Liver (tissue), 9 donors: ENCODE data around the gene GINM1. TPM values are rescaled to one million over a fixed set of nuclear protein-coding genes. Genes with fewer than 3 reads are reported as not detected.

ENCODE experiments used
- DNase-seq: peaks from one replicate; pipeline ENCODE4 v3.0.0-alpha.2; 2017; ENCODE audit warnings: low spot score
- H3K27ac ChIP-seq, 2 donors: one replicate each; pipeline ENCODE4 v1.7.0; 2013; ENCODE audit warnings: inconsistent platforms in 2 of 2, low read length in 2 of 2, control low read depth in 1 of 2, low read depth in 1 of 2, mild to moderate bottlenecking in 1 of 2
- H3K27me3 ChIP-seq, 4 donors: one replicate each; pipeline versions ENCODE4 v1.6.1 to v1.7.0; 2013; ENCODE audit warnings: low read length in 3 of 4, inconsistent platforms in 1 of 4, mild to moderate bottlenecking in 1 of 4, moderate library complexity in 1 of 4; ENCODE audit not compliant: control insufficient read depth in 4 of 4, insufficient read depth in 4 of 4
- H3K36me3 ChIP-seq, 4 donors: one replicate each; pipeline versions ENCODE4 v1.6.1 to v1.7.0; 2013; ENCODE audit warnings: low read length in 3 of 4, mild to moderate bottlenecking in 3 of 4, low read depth in 1 of 4, moderate library complexity in 1 of 4; ENCODE audit not compliant: control insufficient read depth in 4 of 4, insufficient read depth in 3 of 4
- H3K4me1 ChIP-seq, 4 donors: one replicate each; pipeline versions ENCODE4 v1.6.1 to v1.7.0; 2013; ENCODE audit warnings: low read length in 3 of 4, mild to moderate bottlenecking in 3 of 4, moderate library complexity in 1 of 4; ENCODE audit not compliant: control insufficient read depth in 4 of 4, insufficient read depth in 4 of 4
- H3K4me3 ChIP-seq, 3 donors: one replicate each; pipeline versions ENCODE4 v1.6.1 to v1.7.0; 2013; ENCODE audit warnings: low read length in 3 of 3, control low read depth in 1 of 3, low read depth in 1 of 3, mild to moderate bottlenecking in 1 of 3
- H3K9ac ChIP-seq, 2 donors: one replicate each; pipeline ENCODE4 v1.7.0; 2013; ENCODE audit warnings: low read length in 2 of 2, mild to moderate bottlenecking in 2 of 2, moderate library complexity in 2 of 2, control low read depth in 1 of 2, low read depth in 1 of 2
- H3K9me3 ChIP-seq, 4 donors: one replicate each; pipeline versions ENCODE4 v1.6.1 to v1.7.0; 2013; ENCODE audit warnings: low read length in 3 of 4; ENCODE audit not compliant: control insufficient read depth in 4 of 4
- EGR1 ChIP-seq, 2 donors: IDR thresholded peaks; 2 replicates each; pipeline ENCODE4 v1.6.1; 2016 to 2018; ENCODE audit warnings: antibody characterized with exemption in 2 of 2, low read depth in 2 of 2
- GABPA ChIP-seq, 2 donors: IDR thresholded peaks in 1 of 2; conservative IDR thresholded peaks in 1 of 2; 2 replicates each; pipeline ENCODE4 v1.6.1; 2016; ENCODE audit warnings: antibody characterized with exemption in 2 of 2, mild to moderate bottlenecking in 1 of 2, moderate library complexity in 1 of 2
- HNF4A ChIP-seq, 2 donors: conservative IDR thresholded peaks; 2 replicates each; pipeline ENCODE4 v1.6.1; 2016; ENCODE audit warnings: antibody characterized with exemption in 2 of 2, mild to moderate bottlenecking in 2 of 2
- JUND ChIP-seq, 2 donors: IDR thresholded peaks; 2 replicates each; pipeline ENCODE4 v1.6.1; 2016; ENCODE audit warnings: antibody characterized with exemption in 2 of 2
- RAD21 ChIP-seq, 2 donors: IDR thresholded peaks; 2 replicates each; pipeline ENCODE4 v1.6.1; 2016; ENCODE audit warnings: antibody characterized with exemption in 2 of 2, mild to moderate bottlenecking in 2 of 2
- RXRA ChIP-seq, 2 donors: IDR thresholded peaks; 2 replicates each; pipeline ENCODE4 v1.6.1; 2017 to 2018; ENCODE audit warnings: antibody characterized with exemption in 2 of 2, mild to moderate bottlenecking in 1 of 2
- TAF1 ChIP-seq: conservative IDR thresholded peaks from 2 replicates; pipeline ENCODE4 v1.6.1; 2016; ENCODE audit warnings: antibody characterized with exemption, mild to moderate bottlenecking
- YY1 ChIP-seq: IDR thresholded peaks from 2 replicates; pipeline ENCODE4 v1.6.1; 2016; ENCODE audit warnings: antibody characterized with exemption, mild to moderate bottlenecking
- WGBS: extraction: QIAGEN DNeasy Blood & Tissue Kit; methylation state at CpG from one replicate; pipeline ENCODE4 v1.1.7; 2013; 5-methylcytosine and 5-hydroxymethylcytosine counted together
- polyA plus RNA-seq, 2 donors: library from polyadenylated mRNA; stranded (reverse) in 1 of 2; unstranded in 1 of 2; fragments of 200-250 nt in 1 of 2; fragments of >200 nt in 1 of 2; fragmentation: Nextera tagmentation in 1 of 2; extraction: Ambion mirVana in 1 of 2; gene quantifications; one replicate each; pipeline versions ENCODE4 v1.2.1 to v1.2.3, GENCODE V29; 2013 to 2015
- total RNA-seq, 2 donors: library from RNA; depleted of rRNA; stranded (reverse); fragments of >200 nt; gene quantifications; one replicate each; pipeline ENCODE4 v1.2.3, GENCODE V29; 2014
- TF ChIP-seq, protein P1 (sequence below): IDR thresholded peaks from 2 replicates; pipeline ENCODE4 v1.6.1; 2016; ENCODE audit warnings: antibody characterized with exemption, mild to moderate bottlenecking
- TF ChIP-seq, protein P2 (sequence below): IDR thresholded peaks from 2 replicates; pipeline ENCODE4 v1.6.1; 2016; ENCODE audit warnings: antibody characterized with exemption
- TF ChIP-seq, protein P3 (sequence below): IDR thresholded peaks from 2 replicates; pipeline ENCODE4 v1.6.1; 2016; ENCODE audit warnings: antibody characterized with exemption
- TF ChIP-seq, protein P4 (sequence below): IDR thresholded peaks from 2 replicates; pipeline ENCODE4 v1.6.1; 2016; ENCODE audit warnings: antibody characterized with exemption
- donor health status: healthy.
- donor health status: healthy.
- donor health status: healthy.
- donor health status: healthy.
- donor health status: healthy.

The GINM1 gene
- total and polyA plus RNA-seq, 4 donors = 20.1 to 30.2 (median 21.9) TPM

DNA sequence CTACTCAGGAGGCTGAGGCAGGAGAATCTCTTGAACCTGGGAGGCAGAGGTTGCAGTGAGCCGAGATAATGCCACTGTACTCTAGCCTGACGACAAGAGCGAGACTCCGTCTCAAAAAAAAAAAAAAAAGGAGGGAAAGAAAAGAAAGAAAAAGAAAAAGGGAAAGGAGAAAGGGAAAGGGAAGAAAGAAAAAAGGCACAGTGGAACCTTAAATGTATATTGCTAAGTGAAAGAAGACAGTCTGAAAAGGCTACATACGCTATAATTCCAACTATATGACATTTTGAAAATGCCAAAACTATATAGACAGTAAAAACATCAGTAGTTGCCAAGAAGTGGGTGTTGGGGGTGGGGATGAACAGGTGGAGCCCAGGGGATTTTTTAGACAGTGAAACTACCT lies 36.5 kb upstream of the GINM1 start:
- H3K4me1 ChIP-seq = peaks cover 0 to 2% (median 0%) of the 10 kb centered on the region in 4 donors
- peaks cover 8 to 61% (median 59%) of the 10 kb centered on the region in 4 donors for H3K36me3 ChIP-seq
- H3K4me3 ChIP-seq = no peak overlapping the region
- H3K27me3 ChIP-seq = no peaks in the 10 kb centered on the region
- 98% methylated on average over 5 of the region's 5 CpGs for WGBS
- TF ChIP-seq, protein P1, sequence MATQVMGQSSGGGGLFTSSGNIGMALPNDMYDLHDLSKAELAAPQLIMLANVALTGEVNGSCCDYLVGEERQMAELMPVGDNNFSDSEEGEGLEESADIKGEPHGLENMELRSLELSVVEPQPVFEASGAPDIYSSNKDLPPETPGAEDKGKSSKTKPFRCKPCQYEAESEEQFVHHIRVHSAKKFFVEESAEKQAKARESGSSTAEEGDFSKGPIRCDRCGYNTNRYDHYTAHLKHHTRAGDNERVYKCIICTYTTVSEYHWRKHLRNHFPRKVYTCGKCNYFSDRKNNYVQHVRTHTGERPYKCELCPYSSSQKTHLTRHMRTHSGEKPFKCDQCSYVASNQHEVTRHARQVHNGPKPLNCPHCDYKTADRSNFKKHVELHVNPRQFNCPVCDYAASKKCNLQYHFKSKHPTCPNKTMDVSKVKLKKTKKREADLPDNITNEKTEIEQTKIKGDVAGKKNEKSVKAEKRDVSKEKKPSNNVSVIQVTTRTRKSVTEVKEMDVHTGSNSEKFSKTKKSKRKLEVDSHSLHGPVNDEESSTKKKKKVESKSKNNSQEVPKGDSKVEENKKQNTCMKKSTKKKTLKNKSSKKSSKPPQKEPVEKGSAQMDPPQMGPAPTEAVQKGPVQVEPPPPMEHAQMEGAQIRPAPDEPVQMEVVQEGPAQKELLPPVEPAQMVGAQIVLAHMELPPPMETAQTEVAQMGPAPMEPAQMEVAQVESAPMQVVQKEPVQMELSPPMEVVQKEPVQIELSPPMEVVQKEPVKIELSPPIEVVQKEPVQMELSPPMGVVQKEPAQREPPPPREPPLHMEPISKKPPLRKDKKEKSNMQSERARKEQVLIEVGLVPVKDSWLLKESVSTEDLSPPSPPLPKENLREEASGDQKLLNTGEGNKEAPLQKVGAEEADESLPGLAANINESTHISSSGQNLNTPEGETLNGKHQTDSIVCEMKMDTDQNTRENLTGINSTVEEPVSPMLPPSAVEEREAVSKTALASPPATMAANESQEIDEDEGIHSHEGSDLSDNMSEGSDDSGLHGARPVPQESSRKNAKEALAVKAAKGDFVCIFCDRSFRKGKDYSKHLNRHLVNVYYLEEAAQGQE = no peak
- TF ChIP-seq, protein P2, sequence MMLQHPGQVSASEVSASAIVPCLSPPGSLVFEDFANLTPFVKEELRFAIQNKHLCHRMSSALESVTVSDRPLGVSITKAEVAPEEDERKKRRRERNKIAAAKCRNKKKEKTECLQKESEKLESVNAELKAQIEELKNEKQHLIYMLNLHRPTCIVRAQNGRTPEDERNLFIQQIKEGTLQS = no peak
- TF ChIP-seq TAF1 (no peak), YY1 (no peak), RXRA (IDR thresholded peaks at IDR 0.05) (no peak), EGR1 (IDR thresholded peaks at IDR 0.05; ENCODE audit: low read depth in 2 of 2) (no peak), JUND (IDR thresholded peaks at IDR 0.05) (no peak), GABPA (IDR thresholded peaks at IDR 0.05 in 1 of 2, conservative IDR thresholded peaks at IDR 0.05 in 1 of 2) (no peak), HNF4A (conservative IDR thresholded peaks at IDR 0.05) (no peak)
- TF ChIP-seq, protein P3, sequence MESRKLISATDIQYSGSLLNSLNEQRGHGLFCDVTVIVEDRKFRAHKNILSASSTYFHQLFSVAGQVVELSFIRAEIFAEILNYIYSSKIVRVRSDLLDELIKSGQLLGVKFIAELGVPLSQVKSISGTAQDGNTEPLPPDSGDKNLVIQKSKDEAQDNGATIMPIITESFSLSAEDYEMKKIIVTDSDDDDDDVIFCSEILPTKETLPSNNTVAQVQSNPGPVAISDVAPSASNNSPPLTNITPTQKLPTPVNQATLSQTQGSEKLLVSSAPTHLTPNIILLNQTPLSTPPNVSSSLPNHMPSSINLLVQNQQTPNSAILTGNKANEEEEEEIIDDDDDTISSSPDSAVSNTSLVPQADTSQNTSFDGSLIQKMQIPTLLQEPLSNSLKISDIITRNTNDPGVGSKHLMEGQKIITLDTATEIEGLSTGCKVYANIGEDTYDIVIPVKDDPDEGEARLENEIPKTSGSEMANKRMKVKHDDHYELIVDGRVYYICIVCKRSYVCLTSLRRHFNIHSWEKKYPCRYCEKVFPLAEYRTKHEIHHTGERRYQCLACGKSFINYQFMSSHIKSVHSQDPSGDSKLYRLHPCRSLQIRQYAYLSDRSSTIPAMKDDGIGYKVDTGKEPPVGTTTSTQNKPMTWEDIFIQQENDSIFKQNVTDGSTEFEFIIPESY = no peak
- DNase-seq = no peak
- H3K9ac ChIP-seq = no peak overlapping the region
- H3K27ac ChIP-seq = no peak overlapping the region
- H3K9me3 ChIP-seq = no peaks in the 10 kb centered on the region

DNA sequence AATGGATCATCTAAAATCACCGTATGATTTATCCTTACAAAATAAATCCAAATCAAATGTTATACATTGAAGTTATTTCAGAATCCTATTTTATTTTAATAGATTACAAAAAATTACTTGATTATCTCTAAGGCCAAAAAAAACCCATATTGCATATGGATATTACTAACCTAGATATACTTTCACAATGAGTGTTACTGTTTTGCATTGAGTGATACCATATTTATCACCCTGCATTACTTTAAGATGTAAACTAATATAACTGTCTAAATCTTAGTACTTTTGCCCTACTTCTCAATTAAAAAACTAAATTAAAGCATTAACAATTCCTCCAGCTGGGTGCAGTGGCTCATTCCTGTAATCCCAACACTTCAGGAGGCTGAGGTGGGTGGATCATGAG lies 31.4 kb upstream of the GINM1 start:
- Histone ChIP-seq H3K4me1 (no peaks in the 10 kb centered on the region), H3K9ac (no peak overlapping the region), H3K36me3 (peaks cover 5 to 74% (median 44%) of the 10 kb centered on the region in 4 donors), H3K4me3 (no peak overlapping the region), H3K27me3 (no peaks in the 10 kb centered on the region), H3K27ac (no peak overlapping the region), H3K9me3 (no peaks in the 10 kb centered on the region)
- no peak for TF ChIP-seq GABPA (IDR thresholded peaks at IDR 0.05 in 1 of 2, conservative IDR thresholded peaks at IDR 0.05 in 1 of 2)
- TF ChIP-seq, protein P2 = no peak
- no peak for TF ChIP-seq YY1
- TF ChIP-seq, protein P4, sequence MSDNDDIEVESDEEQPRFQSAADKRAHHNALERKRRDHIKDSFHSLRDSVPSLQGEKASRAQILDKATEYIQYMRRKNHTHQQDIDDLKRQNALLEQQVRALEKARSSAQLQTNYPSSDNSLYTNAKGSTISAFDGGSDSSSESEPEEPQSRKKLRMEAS = no peak
- no peak for TF ChIP-seq TAF1
- TF ChIP-seq, protein P1 = no peak
- no peak for TF ChIP-seq RAD21 (IDR thresholded peaks at IDR 0.05)
- WGBS = 100% methylated on average over 1 of the region's 1 CpG
- DNase-seq = no peak
